HG02642 (cell line): ENCODE measurements around the gene PLPP1.

ENCODE experiments used
- ATAC-seq: cut with Tn5 transposase; IDR thresholded peaks from one replicate; pipeline ENCODE4 v1.9.1; 2021; ENCODE audit warnings: mild to moderate bottlenecking; ENCODE audit not compliant: unreplicated experiment, poor library complexity

Gene PLPP1

GRCh38 chr5:55454282-55454681, 80.5 kb downstream of the PLPP1 start:
- no peak for ATAC-seq

- ATAC-seq, result no peak
Measured at GRCh38 chr5:55453211-55453610, 81.6 kb downstream of the PLPP1 start.

GRCh38 chr5:55451976-55452375, 82.8 kb downstream of the PLPP1 start:
- no peak for ATAC-seq

- no peak for ATAC-seq
Measured at GRCh38 chr5:55450050-55450765, 84.6 kb downstream of the PLPP1 start.

- no peak for ATAC-seq
Measured at GRCh38 chr5:55446640-55447351, 88.0 kb downstream of the PLPP1 start.

GRCh38 chr5:55445791-55446190, 89.0 kb downstream of the PLPP1 start:
- no peak for ATAC-seq

- no peak for ATAC-seq
Measured at GRCh38 chr5:55441954-55442353, 92.8 kb downstream of the PLPP1 start.

GRCh38 chr5:55441107-55441771, 93.5 kb downstream of the PLPP1 start:
- no peak for ATAC-seq

- ATAC-seq, result no peak
Measured at GRCh38 chr5:55440188-55440646, 94.5 kb downstream of the PLPP1 start.

- no peak for ATAC-seq
Measured at GRCh38 chr5:55438998-55439397, 95.8 kb downstream of the PLPP1 start.

- ATAC-seq, result no peak
Measured at GRCh38 chr5:55437859-55438206, 96.9 kb downstream of the PLPP1 start.

- no peak for ATAC-seq
Measured at GRCh38 chr5:55437452-55437851, 97.3 kb downstream of the PLPP1 start.

GRCh38 chr5:55432549-55432948, 102.2 kb downstream of the PLPP1 start:
- no peak for ATAC-seq

GRCh38 chr5:55429613-55430253, 105.0 kb downstream of the PLPP1 start:
- ATAC-seq, result no peak

GRCh38 chr5:55429221-55429612, 105.5 kb downstream of the PLPP1 start:
- ATAC-seq, result no peak

- ATAC-seq, result no peak
Measured at GRCh38 chr5:55427157-55427556, 107.6 kb downstream of the PLPP1 start.

- no peak for ATAC-seq
Measured at GRCh38 chr5:55426455-55426854, 108.3 kb downstream of the PLPP1 start.

GRCh38 chr5:55421074-55421529, 113.7 kb downstream of the PLPP1 start:
- peak; percentile 88 for ATAC-seq

GRCh38 chr5:55418994-55419968, 115.5 kb downstream of the PLPP1 start:
- ATAC-seq, result no peak

- ATAC-seq, result no peak
Measured at GRCh38 chr5:55416306-55416705, 118.5 kb downstream of the PLPP1 start.
